ENCODE measurements around the gene VTI1A. TPM values are rescaled to one million over a fixed set of nuclear protein-coding genes. Genes with fewer than 3 reads are reported as not detected.
A peak's percentile ranks its signal among the peaks of the same experiment; 100 is the strongest.

Gene VTI1A
- total RNA-seq, 1 experiment from 2014 or later: 18.1 TPM

- H3K4me3 ChIP-seq: no peak overlapping the region
- ChIA-PET CTCF (no interaction called here), POLR2A (ENCODE audit: unreplicated experiment) (no interaction called here)
- H2AFZ ChIP-seq: no peak overlapping the region
- H3F3A ChIP-seq (ENCODE audit: insufficient read depth, low read depth): peaks cover 16% of the 10 kb centered on the region
- H3K9me3 ChIP-seq (ENCODE audit: insufficient read depth, low read depth): no peaks in the 10 kb centered on the region
- no peaks in the 10 kb centered on the region for H3K27me3 ChIP-seq (ENCODE audit: insufficient read depth, low read depth)
- TF ChIP-seq EZH2 (IDR thresholded peaks at IDR 0.05; ENCODE audit: low read depth): no peak
- TF ChIP-seq CTCF (conservative IDR thresholded peaks at IDR 0.05): no peak
- no peak overlapping the region for H3K4me2 ChIP-seq
- H4K20me1 ChIP-seq (ENCODE audit: insufficient read depth): no peaks in the 10 kb centered on the region
- intact Hi-C loops (cut with micrococcal nuclease; ENCODE audit: unreplicated experiment): no loop called here
- H3K9me2 ChIP-seq (ENCODE audit: insufficient read depth): no peaks in the 10 kb centered on the region
- H3K36me3 ChIP-seq (ENCODE audit: low read depth): no peaks in the 10 kb centered on the region
- H3K4me1 ChIP-seq (replicated peaks; ENCODE audit: insufficient read depth): peaks cover 29% of the 10 kb centered on the region
- DNase-seq: no peak
- H3K27ac ChIP-seq: no peak overlapping the region
- BruUV-seq (replicated peaks): no TSS peak
- no peaks in the 10 kb centered on the region for H3K79me2 ChIP-seq (ENCODE audit: low read depth)
Observed at GRCh38 chr10:112805701-112806100, 358.7 kb downstream of the VTI1A start.

GRCh38 chr10:112807013-112807412 is 360.0 kb downstream of the VTI1A start:
- Histone ChIP-seq H3K79me2 (ENCODE audit: low read depth) (no peaks in the 10 kb centered on the region), H3K9me2 (ENCODE audit: insufficient read depth) (no peaks in the 10 kb centered on the region), H3K4me3 (no peak overlapping the region), H3K36me3 (ENCODE audit: low read depth) (no peaks in the 10 kb centered on the region), H3K4me1 (replicated peaks; ENCODE audit: insufficient read depth) (peaks cover 34% of the 10 kb centered on the region), H3K9me3 (ENCODE audit: insufficient read depth, low read depth) (no peaks in the 10 kb centered on the region), H3F3A (ENCODE audit: insufficient read depth, low read depth) (peaks cover 28% of the 10 kb centered on the region), H3K27me3 (ENCODE audit: insufficient read depth, low read depth) (no peaks in the 10 kb centered on the region), H3K4me2 (no peak overlapping the region), H3K27ac (no peak overlapping the region), H2AFZ (no peak overlapping the region), H4K20me1 (ENCODE audit: insufficient read depth) (no peaks in the 10 kb centered on the region)
- DNase-seq: no peak
- intact Hi-C loops (cut with micrococcal nuclease; ENCODE audit: unreplicated experiment): no loop called here
- no peak for TF ChIP-seq EZH2 (IDR thresholded peaks at IDR 0.05; ENCODE audit: low read depth)
- TF ChIP-seq CTCF (conservative IDR thresholded peaks at IDR 0.05): no peak
- BruUV-seq (replicated peaks): no TSS peak
- ChIA-PET POLR2A (ENCODE audit: unreplicated experiment) (no interaction called here), CTCF (no interaction called here)

GRCh38 chr10:112809736-112810135 is 362.7 kb downstream of the VTI1A start:
- Histone ChIP-seq H3K27ac (peak overlapping the region; percentile 88), H3F3A (ENCODE audit: insufficient read depth, low read depth) (peaks cover 47% of the 10 kb centered on the region), H3K9me2 (ENCODE audit: insufficient read depth) (no peaks in the 10 kb centered on the region), H3K27me3 (ENCODE audit: insufficient read depth, low read depth) (no peaks in the 10 kb centered on the region), H3K9me3 (ENCODE audit: insufficient read depth, low read depth) (no peaks in the 10 kb centered on the region), H3K36me3 (ENCODE audit: low read depth) (no peaks in the 10 kb centered on the region), H3K4me2 (0 out of 2 replicates have a peak overlapping the region, but pooled peaks have one; percentile 63), H3K4me1 (replicated peaks; ENCODE audit: insufficient read depth) (peaks cover 51% of the 10 kb centered on the region), H4K20me1 (ENCODE audit: insufficient read depth) (no peaks in the 10 kb centered on the region), H2AFZ (no peak overlapping the region), H3K79me2 (ENCODE audit: low read depth) (no peaks in the 10 kb centered on the region), H3K4me3 (no peak overlapping the region)
- no TSS peak for BruUV-seq (replicated peaks)
- DNase-seq: no peak
- CTCF ChIA-PET: no interaction called here
- intact Hi-C loops (cut with micrococcal nuclease; ENCODE audit: unreplicated experiment): loop anchor here (2.0 to 10.0 kb wide), 6 partner anchors 43 to 575 kb away; no protein-coding TSS in a partner anchor
- POLR2A ChIA-PET (ENCODE audit: unreplicated experiment): no interaction called here
- TF ChIP-seq CTCF (conservative IDR thresholded peaks at IDR 0.05) (no peak), EZH2 (IDR thresholded peaks at IDR 0.05; ENCODE audit: low read depth) (no peak)
